GM12892 (cell line): ENCODE data around the gene SLX1A.
"Not testable (repeated sequence)": the region's sequence is repeated elsewhere in the genome, so short reads cannot be mapped to it uniquely, and the experiment has no call there.

ENCODE experiments used
- POLR2A ChIP-seq: IDR thresholded peaks from 2 replicates; pipeline ENCODE4 v1.6.1; 2011; ENCODE audit warnings: low read depth, low read length, control low read depth
- POLR2AphosphoS5 ChIP-seq: IDR thresholded peaks from 2 replicates; pipeline ENCODE4 v1.6.1; 2011; ENCODE audit warnings: low read depth, low read length, control low read depth
- TAF1 ChIP-seq: IDR thresholded peaks from 2 replicates; pipeline ENCODE4 v1.6.1; 2011; ENCODE audit warnings: low read depth, mild to moderate bottlenecking, control low read depth, low read length, borderline replicate concordance

DNA sequence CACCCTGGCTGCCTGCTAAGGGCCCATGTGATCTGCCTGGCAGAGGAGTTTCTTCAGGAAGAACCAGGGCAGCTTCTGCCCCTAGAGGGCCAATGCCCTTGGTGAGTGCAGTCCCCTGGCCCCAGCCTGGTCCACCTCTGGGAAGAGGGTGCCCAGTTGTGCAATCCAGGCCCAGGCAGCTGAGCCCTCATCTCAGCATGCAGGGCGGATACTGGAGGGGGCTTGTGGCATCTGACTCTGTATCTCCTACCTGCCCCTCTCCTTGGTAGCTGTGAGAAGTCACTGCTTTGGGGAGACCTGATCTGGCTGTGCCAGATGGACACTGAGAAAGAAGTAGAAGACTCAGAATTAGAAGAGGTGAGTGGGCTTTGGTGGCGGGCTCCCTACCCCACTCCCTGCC lies 3.3 kb downstream of the SLX1A start:
- TF ChIP-seq POLR2AphosphoS5, POLR2A, TAF1: not testable (repeated sequence)
